Activated naive CD8-positive, alpha-beta T cell treated with anti-CD3 and anti-CD28 coated beads, Interleukin-2, amount 50 U/mL, for 16 hours (primary cell): Measurements from ENCODE around the gene SLC24A3.
"Not testable (repeated sequence)": the region's sequence is repeated elsewhere in the genome, so short reads cannot be mapped to it uniquely, and the experiment has no call there.

Experiments used
- DNase-seq: peaks from one replicate; pipeline ENCODE4 v3.0.0-alpha.2; 2020; ENCODE audit warnings: low read depth, low spot score

The SLC24A3 gene

DNA sequence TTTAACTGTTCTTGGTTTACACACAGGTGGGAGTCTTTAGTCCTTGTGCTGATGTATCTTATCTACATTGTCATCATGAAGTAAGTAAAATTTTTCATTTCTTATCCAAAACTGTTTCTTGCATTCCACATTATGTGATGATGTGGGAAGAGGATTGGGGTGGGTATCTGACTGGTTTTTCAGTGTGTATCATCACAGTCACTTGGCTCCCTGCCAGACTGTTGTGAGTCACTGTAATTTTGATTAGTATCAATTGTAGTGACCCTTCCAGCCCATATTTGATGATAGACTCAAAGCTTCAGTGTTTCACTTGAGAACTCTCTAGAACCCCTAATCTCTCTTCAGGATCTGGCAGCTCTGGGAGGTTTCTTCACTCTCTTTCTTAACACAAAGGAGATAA lies 461.1 kb downstream of the SLC24A3 start:
- no peak for DNase-seq

DNA sequence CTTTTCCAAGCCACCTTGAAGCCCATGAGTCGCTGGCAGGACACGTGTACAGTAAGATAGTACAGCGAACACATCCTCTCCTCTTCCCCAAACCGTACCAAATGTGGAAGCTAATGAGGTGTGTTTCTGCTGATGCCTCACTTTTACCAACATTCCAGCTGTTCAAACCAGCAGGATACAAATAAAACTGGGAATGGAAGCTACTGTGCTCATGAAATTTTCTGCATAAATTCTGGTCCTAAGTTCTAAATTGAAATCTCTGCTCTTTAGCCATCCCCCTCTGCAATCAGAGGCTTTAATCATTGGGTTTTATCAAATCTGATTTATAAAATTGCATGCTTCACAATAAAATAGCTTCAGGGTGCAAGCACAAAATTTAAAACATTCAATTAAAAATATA lies 463.8 kb downstream of the SLC24A3 start:
- DNase-seq: no peak

DNA sequence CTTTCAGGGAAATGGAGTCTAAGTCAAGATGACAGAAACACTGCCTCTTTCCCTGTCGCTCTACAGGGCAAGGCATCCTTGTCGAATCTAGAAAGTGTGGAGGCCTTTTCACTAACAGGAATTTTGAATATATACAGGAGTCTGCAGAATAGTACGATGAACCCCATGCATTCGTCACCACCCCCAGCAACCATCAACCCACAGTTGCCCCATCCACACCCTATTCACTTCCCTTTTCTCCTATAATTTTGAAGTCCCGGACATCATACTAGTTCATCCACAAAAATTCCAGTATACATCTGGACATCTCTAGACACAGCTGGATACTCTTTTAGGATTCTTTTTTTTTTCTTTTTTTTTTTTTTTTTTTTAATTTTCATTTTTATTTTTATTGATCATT lies 464.9 kb downstream of the SLC24A3 start:
- DNase-seq: no peak

DNA sequence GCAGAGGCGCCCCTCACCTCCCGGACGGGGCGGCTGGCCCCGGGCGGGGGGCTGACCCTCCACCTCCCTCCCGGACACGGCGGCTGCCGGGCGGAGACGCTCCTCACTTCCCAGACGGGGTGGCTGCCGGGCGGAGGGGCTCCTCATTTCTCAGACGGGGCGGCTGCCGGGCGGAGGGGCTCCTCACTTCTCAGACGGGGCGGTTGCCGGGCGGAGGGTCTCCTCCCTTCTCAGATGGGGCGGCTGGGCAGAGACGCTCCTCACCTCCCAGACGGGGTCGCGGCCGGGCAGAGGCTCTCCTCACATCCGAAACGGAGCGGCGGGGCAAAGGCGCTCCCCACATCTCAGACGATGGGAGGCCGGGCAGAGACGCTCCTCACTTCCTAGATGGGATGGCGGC lies 466.1 kb downstream of the SLC24A3 start:
- not testable (repeated sequence) for DNase-seq

DNA sequence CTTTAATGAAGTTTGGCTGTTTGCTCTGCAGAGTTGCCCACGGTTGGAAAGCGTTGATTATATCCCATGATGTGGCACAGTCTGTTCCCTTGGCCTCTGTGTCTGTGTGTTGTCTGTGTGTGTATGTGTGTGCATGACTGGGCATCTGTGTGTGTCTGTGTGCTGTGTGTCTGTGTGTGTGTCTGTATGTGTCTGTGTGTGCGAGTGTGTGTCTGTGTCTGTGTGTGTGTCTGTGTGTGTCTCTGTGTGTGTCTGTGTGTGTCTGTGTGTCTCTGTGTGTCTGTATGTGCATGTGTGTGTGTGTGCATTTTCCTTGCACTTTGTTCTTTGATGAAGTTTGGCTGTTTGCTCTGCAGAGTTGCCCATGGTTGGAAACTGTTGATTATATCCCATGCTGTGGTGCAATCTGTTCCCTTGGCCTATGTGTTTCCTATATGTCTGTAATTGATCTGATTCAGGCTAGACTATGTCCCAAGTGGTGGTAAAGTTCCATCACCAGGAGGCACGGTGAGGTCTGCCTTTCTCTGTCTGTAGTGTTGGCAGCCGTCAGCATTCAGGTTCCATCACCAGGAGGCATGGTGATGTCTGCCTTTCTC lies 467.6 kb downstream of the SLC24A3 start:
- DNase-seq: no peak

DNA sequence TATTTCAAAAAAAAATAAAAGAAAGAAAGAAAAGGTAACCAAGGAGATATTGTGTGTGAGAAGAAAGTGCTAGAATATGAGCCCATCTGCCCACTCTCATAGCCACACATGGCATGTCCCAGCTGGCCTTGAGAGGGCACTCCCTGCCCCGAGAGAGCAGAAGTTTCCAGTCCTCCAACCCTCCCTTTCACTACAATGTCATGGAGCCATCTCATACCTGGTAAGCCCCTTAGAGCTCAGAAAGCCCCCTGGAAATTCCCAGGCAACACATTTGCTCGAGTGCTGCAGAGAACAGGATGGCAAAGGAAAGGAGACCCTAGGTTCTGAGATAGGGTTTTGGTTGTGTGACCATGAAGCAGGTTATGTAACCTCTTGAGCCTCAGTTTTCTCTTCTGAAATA lies 469.8 kb downstream of the SLC24A3 start:
- DNase-seq: no peak

DNA sequence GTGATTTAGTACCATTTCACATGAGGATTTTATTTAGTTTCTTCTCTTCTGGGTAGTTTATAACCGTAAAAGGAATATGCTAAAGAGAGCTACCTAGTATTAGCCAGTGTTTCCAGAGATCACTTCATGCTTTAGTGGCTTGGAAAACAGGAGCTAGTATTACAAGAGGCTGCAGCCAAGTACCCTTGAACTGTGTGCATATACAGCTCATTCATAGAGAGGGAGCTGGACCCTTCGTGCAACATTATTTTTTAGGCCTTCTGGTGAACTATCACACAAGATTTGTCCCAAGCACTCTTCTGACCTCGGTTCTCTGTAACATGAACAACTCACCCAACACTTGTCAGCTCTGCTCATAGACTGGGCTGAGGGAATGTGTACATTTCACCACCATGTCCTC lies 470.7 kb downstream of the SLC24A3 start:
- no peak for DNase-seq

DNA sequence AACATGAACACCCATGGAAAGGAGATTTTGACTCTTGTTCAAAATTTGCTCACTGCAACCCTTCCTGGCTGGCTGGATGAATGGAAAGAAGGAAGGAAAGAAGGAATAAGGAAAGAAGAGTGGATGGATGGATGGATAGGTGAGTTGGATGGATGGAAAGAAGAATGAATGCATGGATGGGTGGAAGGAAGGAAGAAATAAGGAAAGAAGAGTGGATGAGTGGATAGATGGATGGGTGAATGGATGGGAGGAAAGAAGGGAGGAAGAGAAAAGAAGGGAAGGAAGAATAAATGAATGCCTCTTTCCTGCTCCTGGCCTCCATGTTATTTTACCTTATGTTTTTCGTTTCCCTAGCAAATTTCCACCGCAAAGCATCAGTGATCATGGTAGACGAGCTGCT lies 471.4 kb downstream of the SLC24A3 start:
- no peak for DNase-seq

DNA sequence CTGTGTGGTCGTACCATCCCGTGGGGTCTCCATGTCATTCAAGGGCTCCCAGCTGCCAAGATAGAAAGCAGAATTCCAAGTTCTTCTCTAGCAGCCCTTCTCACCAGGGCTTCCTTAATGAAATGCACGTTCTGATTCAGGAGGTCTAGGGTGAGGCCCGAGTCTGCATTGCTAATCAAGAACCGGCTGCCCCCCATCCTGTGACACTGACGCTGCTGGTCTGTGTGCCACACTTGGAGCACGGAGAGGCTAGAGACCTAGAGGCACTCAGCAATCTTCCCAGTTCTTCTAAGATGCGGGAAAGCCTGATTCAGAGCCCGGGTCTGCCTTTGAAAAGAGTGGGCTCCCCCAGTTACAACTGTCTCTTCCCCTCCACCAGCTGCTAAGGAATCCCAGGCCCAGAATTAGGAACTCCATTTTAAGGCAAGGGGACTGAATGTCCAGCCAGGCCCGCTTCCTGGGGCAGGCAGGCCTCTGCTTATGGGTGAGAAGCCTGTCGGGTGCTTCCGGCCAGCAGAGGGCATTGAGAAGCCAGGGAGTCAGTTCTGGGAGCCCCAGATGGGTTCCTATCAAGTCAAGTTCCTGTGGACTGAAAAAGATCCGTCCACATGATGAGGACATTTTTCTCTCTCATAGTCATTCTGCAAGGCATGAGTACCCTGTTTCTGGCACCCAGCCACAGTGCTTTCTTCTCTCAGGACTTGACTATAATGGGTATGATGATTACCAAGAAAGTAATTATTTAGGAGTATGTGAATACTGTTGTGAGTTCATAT lies 475.8 kb downstream of the SLC24A3 start:
- no peak for DNase-seq

DNA sequence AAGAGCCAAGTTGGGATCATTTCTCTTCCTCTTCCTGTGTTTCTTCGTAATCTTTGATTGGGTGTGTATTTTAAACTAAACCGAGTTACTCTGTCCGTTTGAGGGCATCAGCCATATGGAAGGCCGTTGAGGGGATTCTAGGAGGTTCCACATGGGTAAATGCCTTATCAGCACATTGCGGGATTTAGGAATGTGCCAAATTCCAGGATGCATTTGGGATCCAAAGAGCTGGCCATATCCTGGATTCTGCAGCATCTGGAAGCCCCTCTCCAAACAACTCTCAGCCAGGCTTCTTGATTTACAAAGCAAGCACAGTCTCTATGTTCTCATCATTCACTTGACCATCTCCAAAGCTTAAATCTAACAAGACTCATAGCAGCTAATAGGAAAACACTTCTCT lies 478.0 kb downstream of the SLC24A3 start:
- no peak for DNase-seq

DNA sequence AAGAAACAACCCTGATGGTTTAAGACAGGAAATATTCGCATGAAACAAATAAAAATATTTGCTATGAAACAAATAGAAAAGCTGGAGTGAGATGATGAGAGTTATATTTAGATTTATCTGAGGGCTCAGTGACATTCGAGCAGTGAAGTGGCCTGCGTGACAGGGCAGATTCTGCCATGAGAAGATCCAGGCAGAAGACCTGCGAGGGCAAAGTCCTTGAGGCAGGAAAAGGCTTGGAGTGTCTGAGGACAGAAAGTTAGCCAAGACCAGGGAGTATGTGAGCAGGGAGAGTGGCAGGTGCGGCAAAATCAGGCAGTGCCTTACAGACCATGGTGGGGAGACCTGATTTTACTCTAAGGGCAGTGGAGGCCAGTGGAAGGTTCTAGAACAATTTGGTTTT lies 478.7 kb downstream of the SLC24A3 start:
- no peak for DNase-seq

DNA sequence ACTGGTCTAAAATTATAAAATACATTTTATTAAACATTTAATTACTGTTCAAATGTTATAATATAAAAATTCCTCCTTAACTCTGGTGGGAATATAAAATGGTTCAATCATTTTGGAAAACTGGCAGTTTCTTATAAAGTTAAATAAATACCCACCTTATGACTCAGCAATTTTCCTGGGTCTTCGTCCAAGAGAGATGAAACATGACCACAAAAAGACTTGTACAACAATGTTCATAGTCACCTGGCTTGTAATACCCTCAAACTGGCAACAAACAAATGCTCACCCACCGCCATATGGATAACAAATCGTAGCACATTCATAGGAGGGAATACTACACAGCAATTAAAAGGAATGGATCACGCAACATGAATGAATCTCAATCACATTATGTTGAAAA lies 479.7 kb downstream of the SLC24A3 start:
- no peak for DNase-seq

DNA sequence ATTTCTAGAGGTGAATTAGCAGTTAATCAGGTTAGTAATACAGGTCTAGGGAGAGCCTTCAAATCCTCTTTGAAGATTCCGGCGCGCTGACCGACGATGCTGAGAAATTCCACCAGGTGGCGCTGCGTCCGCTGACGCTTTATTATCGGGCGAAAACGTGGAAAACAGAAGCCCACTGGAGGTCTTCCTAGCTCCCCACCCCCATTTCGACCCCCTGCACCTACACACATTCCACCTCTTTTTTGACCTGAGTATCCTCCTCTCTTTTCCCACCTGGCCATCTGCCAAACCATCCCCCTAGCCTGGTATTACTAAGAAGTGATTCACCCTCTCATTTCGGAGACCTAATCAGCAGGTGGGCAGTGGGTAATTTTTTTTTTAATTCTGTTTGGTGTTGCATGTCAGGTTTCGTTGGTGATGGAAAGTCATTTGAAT lies 480.3 kb downstream of the SLC24A3 start:
- DNase-seq: no peak

DNA sequence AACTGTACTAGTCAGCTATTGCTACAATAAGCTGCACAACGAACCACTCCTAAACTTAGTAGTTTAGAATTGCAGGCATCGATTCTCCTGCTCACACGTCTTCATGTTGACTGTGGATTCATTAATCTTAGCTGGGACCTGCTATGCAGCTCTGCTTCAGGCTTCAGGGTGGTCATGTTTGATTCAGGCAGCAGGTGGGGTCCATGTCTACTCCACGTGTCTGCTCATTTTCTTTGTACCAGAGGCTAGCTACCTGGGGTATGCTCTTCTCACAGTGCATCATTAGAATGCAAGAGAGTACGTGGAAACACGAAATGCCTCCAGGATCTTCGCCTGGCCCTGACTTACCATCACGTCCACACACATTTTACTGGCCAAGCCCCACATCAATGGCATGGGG lies 481.1 kb downstream of the SLC24A3 start:
- DNase-seq: no peak

DNA sequence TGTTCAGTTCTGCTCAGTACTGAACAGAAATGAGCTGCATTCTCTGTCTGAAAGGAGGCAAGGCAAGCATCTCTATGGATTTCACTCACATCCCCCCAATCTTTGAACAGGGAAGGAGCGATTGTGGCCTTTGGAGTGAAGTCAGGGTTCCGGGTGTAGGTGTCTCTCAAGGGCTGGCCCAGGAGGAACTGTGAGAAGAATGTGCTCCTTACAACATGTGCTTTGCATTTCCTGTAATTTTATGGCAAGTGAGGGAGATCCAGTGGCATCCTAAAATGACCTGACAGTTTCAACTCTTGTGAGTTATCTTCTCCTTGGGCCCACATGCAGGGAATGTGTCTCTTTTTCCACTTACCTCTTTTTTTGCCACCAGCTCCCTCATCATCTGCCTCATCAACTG lies 482.6 kb downstream of the SLC24A3 start:
- no peak for DNase-seq

DNA sequence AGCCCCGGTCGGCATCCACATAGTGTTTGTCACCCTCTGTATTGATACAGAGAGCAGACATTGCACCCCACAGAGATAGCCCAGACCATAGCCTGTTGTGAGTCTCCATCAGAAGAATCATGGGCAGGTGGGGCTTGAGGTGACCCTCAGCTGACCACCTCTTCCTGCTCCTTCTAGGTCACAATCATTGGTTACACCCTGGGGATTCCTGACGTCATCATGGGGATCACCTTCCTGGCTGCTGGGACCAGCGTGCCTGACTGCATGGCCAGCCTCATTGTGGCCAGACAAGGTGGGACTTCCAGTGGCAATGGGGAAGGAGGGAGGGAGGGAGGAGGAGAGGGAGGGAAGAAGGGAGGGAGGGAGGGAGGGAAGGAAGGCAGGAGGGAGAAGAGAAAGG lies 484.2 kb downstream of the SLC24A3 start:
- no peak for DNase-seq

DNA sequence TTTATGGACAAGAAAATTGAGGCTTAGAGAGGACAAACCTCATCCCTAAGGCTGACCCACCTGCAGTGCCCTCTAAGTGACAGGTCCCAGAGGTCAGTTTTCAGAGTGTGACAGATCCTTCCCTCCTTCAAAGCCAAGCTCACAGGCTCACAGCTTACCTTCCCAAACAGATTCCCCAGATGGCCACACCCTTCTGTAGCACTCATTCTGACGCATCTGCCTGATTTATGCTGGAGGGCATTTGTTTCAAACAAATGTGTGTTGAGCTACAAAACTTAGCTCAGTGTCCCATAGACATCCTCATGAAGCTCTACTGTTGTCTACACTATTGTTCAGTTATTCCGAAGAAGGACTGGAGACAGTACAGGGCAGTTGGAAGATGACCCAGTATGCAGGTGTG lies 485.0 kb downstream of the SLC24A3 start:
- DNase-seq: no peak

DNA sequence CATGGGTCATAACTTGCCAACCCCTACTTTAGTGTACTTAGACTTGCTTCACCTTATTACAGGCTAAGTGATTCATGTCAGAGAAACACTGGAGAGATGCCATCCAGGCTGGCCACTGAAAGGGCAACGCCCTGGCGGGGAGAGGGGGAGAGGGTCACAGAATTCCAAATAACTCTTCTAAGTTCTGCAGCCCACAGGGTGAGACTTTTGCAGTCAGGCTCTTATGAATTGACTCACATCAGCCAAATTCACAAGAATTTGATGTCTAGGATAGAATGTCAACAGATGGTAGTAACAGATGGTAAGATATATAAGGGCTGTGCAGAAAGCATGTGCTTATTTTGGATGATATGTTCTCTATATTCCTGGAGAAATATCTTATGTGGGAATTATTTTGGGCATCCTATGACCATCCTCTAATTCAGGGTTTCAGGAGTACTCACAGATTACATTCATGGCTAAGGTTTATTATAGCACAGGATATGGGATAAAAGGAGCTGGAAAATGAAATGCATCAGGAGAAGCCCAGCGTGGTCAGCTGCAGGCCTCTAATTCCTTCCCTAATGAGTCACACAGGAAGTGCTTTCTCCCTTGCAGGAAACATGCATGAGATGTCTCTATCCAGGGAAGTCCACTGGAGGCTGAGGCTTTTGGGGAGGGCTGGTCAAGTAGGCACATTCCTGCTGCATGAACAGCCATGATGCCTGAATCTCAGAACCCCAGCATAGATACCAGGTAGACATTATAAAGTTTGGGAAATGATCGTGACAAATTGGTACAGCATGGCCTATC lies 486.9 kb downstream of the SLC24A3 start:
- DNase-seq: no peak

DNA sequence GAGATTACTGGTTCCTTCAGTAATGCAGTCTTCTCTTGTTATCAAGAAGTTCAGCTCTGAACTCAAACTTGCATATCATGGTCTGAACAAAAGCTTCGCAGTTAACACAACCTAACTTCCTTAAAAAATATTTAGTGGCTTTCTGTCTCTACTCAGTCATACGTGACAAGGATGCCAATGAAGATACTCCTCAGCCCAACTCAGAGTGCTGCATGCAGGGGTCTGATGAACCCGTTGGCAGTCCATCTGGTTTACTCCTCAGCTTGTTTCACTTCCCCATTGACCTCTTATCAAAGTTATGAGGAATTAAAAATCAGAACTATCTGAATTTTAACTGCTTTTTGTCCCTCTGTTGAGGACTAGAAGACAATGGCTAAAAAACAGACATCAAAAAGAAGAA lies 489.0 kb downstream of the SLC24A3 start:
- no peak for DNase-seq

DNA sequence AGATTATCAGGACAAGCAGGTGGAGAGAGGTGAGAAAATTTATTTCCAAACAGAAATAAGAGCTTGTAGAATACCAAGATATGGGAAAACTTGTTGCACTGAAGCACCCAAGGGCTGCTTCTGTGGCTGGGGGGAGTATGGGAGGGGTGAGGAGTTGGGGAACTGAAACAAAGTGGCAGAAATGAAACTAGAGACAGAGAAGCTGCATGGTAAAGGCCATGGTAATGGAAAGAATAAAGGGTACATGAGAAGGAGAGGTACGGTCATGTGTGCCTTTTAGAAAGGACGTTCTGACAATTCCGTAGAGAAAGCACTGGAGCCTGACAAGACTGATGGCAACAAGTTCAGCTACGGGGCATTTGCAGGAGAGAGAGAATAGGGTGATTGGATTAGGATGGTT lies 494.0 kb downstream of the SLC24A3 start:
- DNase-seq: no peak

DNA sequence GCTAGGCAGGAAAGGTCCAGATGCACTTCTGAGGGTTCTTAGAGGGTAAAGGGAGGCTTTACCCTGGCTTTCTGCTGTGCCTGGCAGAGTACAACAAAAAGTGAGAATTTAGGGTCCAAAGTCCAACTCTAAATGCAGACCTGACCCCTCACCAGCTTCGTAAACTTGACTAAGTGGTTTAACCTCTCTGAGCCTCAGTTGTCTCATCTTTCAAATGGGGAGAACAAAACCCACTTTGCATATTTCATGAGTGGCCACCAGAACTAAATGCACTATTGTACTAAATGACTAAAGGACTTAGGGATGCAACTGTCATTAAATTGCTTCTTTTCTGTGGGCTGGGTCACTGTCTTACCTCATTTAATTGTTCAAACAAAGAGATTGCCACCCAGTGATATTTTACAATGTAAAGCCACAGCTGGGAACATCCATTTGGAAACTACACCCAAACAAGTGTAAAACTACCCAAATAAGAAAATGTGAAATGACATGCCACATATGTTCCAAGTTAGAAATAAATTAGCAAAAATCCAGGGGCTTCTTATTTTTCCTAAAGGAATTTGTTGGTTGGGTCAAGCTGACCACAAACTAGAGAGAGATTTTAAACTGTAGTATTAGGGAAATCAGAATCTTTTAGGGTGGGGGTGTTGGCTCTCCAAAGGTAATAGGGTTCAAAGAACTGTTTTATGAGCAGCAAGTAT lies 497.3 kb downstream of the SLC24A3 start:
- DNase-seq: no peak
